HCT116 (cell line): ENCODE results near the gene MAEA.

Source experiments
- CTCF ChIP-seq, 3 experiments: fragments of 200-600 bp in 1 of 3; sonication (generic) in 1 of 3; IDR thresholded peaks in 2 of 3; conservative IDR thresholded peaks in 1 of 3; 2 replicates each; pipeline ENCODE4 v1.5.1; 2012 to 2017; ENCODE audit warnings: low read depth in 2 of 3, low read length in 2 of 3, antibody characterized with exemption in 1 of 3, borderline replicate concordance in 1 of 3, control low read depth in 1 of 3, mild to moderate bottlenecking in 1 of 3, mixed read lengths in 1 of 3, mixed run types in 1 of 3, moderate library complexity in 1 of 3; ENCODE audit not compliant: insufficient read depth in 1 of 3
- EGR1 ChIP-seq: IDR thresholded peaks from 2 replicates; pipeline ENCODE4 v1.6.1; 2012; ENCODE audit warnings: low read depth
- EZH2 ChIP-seq: fragments of 200-600 bp; sonication (generic); IDR thresholded peaks from 2 replicates; pipeline ENCODE4 v1.6.1; 2017; ENCODE audit warnings: antibody characterized with exemption, mixed run types
- JUND ChIP-seq: IDR thresholded peaks from 2 replicates; pipeline ENCODE4 v1.6.1; 2012
- POLR2AphosphoS5 ChIP-seq: IDR thresholded peaks from 2 replicates; pipeline ENCODE4 v1.6.1; 2011; ENCODE audit warnings: mild to moderate bottlenecking, low read depth, low read length, moderate library complexity
- REST ChIP-seq: IDR thresholded peaks from 2 replicates; pipeline ENCODE4 v1.6.1; 2012; ENCODE audit warnings: low read depth
- ZNF274 ChIP-seq: fragments of 200-500 bp; sonication (Bioruptor generic); IDR thresholded peaks from 2 replicates; pipeline ENCODE4 v1.6.1; 2014; ENCODE audit warnings: mild to moderate bottlenecking, low read depth, low read length, inconsistent platforms
- TF ChIP-seq, protein P1 (sequence below): IDR thresholded peaks from 2 replicates; pipeline ENCODE4 v1.6.1; 2012

DNA sequence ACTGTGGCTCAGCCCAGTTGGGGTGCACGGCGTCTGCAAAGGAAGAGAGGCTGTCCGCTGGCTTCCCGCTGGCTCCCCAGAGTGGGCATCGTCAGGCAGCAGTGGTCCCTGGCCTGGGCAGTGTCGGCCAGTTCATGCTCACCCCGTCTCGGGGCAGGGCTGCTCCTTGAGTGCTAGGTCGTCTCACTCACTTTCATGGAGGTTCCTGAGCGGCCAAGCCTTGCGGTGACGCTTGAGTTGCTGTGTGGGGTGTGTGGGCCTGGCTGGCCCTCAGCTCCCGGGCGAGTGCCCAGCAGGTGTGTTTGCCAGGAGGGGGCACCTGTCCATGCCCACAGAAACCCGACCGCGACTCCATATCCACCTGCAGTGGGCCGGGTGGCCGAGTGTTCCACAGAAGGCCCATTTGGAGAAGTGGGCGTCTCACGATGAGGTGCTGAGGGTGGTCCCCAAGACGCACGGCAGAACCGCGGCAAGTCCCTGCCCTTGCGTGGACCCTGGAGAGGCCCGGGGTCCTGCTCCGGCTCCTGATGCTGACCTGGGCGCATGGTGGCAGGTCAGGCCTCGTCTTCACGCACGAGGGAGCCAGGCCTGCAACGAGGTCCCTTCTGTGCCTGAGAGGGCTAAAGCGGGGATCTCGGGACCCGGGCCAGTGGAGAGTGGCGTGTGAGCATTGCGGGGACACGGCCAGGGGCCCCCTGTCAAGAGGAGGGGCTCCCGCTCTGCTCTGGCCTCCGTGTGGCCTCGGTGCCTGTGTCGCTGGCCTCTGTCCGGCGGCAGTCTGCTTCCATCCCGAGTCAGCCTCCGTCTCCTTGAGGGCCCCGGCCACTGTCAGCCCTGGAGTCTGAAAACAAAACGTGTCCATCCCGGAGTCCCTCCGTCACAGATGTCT lies 38.8 kb downstream of the MAEA start:
- TF ChIP-seq CTCF (IDR thresholded peaks at IDR 0.05 in 2 of 3, conservative IDR thresholded peaks at IDR 0.05 in 1 of 3; ENCODE audit: borderline replicate concordance in 1 of 3, insufficient read depth in 1 of 3, low read depth in 2 of 3, low read length in 2 of 3) (no peak), POLR2AphosphoS5 (no peak), ZNF274 (no peak), REST (no peak), EGR1 (no peak), JUND (no peak), EZH2 (no peak)
- TF ChIP-seq, protein P1, sequence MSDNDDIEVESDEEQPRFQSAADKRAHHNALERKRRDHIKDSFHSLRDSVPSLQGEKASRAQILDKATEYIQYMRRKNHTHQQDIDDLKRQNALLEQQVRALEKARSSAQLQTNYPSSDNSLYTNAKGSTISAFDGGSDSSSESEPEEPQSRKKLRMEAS: no peak
